ENCODE measurements around the gene EVA1A.

DNA sequence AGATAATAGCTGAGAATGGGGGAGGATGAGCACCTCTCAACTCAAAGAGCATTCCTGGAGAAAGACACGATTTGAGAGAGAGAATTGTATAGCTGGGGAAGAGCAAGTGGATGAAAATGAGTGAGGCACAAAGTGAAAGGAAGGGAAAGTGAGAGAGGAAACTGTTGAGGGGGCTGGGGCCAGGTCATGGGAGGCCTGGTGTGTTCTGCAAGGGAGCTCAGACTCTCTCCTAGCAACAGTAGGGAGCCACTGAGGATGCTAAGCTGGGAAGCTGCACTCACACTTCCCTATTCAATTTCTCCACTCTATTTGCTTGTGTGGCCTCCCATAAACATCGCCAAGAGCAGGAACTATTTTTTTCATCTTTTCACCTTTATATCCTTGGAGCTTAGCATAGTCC lies 14.8 kb downstream of the EVA1A start:
- TF ChIP-seq CTCF (IDR thresholded peaks at IDR 0.05; ENCODE audit: insufficient read depth, low read depth, low read length): no peak
- TF ChIP-seq EZH2 (IDR thresholded peaks at IDR 0.05; ENCODE audit: insufficient read depth, low read length): no peak
